Measurements from ENCODE around the gene JADE1.

JADE1 gene

GRCh38 chr4:128810871-128811570 is 1.5 kb downstream of the JADE1 start:
- DNase-seq (ENCODE audit: low spot score) = no peak

GRCh38 chr4:128811571-128812441 is 2.3 kb downstream of the JADE1 start:
- DNase-seq (ENCODE audit: low spot score) = peak; percentile 70

GRCh38 chr4:128812442-128813235 is 3.1 kb downstream of the JADE1 start:
- peak; percentile 47 for DNase-seq (ENCODE audit: low spot score)

DNA sequence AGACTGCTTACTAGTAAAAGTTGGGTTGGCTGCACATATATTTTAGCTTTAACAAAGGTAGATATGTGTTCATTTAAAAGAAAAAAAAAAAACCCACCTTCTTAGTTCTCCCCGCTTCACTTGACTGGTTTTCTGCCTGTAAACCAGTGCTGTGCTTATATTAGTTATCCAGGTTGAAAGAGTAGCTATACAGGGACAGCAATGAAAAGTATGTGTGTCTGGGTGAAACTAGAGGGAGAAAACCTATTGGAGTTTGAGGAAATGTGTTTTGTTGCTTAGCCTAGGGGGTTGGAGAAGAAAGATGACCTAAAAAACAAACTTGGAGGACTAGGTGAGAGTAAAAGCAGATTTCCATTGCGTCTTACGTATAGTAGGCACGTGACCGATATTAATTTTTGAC is 4.5 kb downstream of the JADE1 start:
- no peak for DNase-seq (ENCODE audit: low spot score)

DNA sequence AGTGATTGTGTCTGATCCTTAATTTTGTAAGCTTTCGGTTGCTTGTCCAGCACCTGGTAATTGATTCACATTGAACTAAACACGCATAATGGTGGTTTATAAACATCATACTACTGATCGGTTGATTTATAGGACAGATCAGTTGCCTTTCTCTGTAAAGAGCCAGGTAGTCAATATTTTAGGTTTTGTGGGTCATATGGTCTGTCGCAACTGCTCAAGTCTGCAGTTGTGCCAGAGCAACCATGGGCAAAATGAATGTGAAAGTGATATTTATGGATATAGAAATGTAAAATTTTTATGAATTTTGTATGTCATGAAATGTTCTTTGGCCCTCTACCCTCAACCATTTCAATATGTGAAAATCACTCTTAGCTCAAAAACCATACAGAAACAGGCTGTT is 8.9 kb downstream of the JADE1 start:
- DNase-seq (ENCODE audit: low spot score) = no peak

GRCh38 chr4:128819082-128819742 is 9.7 kb downstream of the JADE1 start:
- DNase-seq (ENCODE audit: low spot score) = no peak

- no peak for DNase-seq (ENCODE audit: low spot score)
Observed at GRCh38 chr4:128820671-128821070, 11.2 kb downstream of the JADE1 start.

DNA sequence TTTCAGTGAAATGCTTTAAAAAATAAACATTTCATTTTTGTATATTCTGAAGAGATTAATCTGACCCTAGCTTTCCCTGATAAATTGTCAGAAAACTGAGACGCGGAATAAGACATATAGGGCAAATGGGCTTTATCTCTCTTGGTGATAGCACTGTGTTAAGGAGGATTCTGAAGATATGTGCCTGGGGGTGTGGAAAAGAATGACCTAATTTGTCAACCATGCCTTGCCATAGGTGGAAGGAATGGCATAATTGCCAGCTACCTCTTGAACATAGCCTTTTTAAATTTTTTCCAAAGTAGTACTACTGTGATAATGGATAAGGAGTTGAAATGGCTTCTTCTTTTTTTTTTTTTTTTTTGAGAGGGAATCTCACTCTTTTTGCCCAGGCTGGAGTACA is 11.7 kb downstream of the JADE1 start:
- DNase-seq (ENCODE audit: low spot score) = no peak

- DNase-seq (ENCODE audit: low spot score) = peak; percentile 85
Observed at GRCh38 chr4:128823025-128823661, 13.6 kb downstream of the JADE1 start.

DNA sequence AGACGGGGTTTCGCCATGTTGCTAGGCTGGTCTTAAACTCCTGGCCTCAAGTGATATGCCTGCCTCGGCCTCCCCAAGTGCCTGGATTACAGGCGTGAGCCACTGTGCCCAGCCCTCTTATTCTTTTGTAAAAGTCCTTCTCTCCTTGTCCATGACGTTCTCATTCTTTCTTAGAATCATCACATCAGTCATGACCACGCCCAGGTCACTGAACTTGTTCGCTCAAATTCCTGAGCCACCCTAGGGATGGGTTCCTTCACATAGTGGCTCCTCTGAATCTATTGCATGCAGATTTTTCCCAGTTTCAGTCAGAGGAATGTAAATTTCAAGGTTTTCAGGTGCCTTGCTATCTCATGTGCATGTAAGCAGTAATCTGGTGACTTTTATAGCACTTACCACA is 15.7 kb downstream of the JADE1 start:
- DNase-seq (ENCODE audit: low spot score) = no peak

GRCh38 chr4:128827296-128827695 is 17.8 kb downstream of the JADE1 start:
- DNase-seq (ENCODE audit: low spot score) = no peak

DNA sequence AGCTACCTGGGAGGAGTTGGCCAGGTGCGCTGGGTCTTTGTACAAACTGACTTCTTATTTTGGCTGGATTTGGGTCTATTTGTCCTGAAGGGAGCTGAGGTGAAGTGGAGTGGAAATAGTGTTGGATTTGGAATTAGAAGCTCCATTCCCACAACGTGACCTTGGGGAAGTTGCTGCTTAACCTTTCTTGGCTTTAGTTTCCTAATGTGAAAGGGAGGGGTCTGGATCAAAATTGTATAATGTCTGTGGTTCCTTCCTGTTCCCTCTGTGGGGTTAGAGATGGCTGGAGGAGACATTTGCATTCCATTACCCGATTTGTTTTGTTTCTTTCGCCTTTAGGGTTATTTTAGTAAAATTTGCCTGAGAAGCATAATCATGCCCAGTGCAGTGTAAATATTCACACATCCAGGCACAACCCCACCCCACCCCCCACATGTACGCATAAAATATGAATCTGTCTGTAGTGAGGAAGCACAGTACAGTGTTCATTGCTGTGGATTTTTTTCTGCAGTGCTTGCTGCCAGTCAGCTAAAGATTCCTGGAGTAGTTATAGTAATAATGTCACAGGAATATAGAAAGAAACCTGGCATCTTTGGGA is 21.5 kb downstream of the JADE1 start:
- no peak for DNase-seq (ENCODE audit: low spot score)

DNA sequence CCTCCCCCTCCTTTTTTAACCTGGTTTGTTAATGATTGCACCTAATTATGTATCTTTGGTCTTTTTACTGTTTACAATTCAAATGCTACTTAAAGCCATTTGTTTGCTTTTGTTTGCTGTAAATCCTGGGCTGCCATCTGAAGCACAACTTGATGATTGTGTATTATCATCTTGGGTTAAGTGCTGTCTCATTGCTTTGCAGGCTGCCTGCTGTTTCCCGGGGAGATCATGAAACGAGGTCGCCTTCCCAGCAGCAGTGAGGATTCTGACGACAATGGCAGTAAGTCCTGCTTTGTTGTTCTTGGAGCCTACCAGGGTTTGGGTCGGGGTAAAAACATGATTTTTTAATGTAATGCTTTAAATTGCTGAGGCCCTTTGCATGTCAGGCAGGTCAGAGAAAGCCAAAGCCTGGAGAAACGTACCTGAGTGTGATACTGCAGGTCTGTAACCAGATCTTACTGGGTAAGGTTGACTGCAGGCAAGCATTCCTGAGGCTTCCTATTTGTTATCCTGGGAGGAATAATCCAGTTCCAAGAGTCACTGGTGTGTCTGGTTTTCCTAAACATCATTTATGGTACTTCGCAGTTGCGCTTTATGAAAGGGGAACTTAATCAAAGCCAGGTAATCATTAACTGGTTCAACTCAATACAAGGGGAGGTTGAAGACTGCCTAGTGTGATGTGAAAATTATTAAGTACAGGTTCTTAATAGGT is 22.2 kb downstream of the JADE1 start:
- DNase-seq (ENCODE audit: low spot score) = no peak

DNA sequence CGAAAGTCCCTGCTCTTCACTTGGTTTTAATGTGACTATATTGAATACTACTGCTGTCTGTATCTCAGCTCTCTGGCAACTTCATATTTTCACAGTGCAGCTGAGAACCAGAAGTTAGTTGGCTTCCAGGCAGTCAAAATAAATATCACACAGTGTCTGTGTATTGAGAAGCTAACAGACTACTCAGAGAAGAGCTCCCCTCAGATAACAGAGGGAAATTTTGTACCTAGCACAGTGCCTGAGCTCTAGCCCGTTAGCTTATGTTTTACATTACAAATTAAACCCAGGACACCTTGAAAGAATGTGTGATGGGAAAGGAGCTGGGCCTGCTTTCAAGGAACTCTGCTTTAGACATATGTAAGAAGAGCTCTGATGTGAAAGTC is 22.7 kb downstream of the JADE1 start:
- no peak for DNase-seq (ENCODE audit: low spot score)

- DNase-seq (ENCODE audit: low spot score) = no peak
Observed at GRCh38 chr4:128835498-128836222, 26.2 kb downstream of the JADE1 start.

- DNase-seq (ENCODE audit: low spot score) = no peak
Observed at GRCh38 chr4:128837198-128837597, 27.7 kb downstream of the JADE1 start.

- no peak for DNase-seq (ENCODE audit: low spot score)
Observed at GRCh38 chr4:128837679-128838078, 28.2 kb downstream of the JADE1 start.

- no peak for DNase-seq (ENCODE audit: low spot score)
Observed at GRCh38 chr4:128840711-128841318, 31.3 kb downstream of the JADE1 start.

DNA sequence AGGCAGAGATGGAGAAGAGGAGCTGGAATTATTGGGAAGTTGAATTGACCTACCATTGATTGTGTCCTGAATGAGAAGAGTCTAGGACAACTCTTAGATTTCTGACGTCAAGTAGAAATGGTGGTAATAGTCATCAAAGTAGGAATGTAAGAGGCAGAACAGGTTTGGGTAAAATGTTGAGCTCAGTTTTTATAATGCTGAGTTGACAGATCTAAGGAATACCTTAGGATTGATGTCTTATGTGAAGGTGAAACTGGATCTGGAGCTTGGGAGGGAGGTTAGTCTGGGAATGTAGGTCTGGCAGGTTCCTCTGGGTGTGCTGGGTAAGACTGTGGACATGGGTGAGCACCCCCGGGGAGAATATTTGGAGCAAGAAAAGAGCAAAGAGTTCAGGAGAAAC is 31.9 kb downstream of the JADE1 start:
- no peak for DNase-seq (ENCODE audit: low spot score)

Data from COLO829 (cell line).